DMS114 treated with DMSO at 0.1 percent for 48 hours (cell line): ENCODE measurements around the gene CLDND2.
"Not testable (repeated sequence)": the region's sequence is repeated elsewhere in the genome, so short reads cannot be mapped to it uniquely, and the experiment has no call there.

Experiments
- DNase-seq: peaks from one replicate; lab custom pipeline; 2025; ENCODE audit not compliant: unreplicated experiment; lab: John Stamatoyannopoulos, UW

CLDND2 gene

GRCh38 chr19:51368366-51369282 lies at the start of gene CLDND2:
Gene CLDND2 (minus strand): TSS chr19:51369003. CDS start chr19:51368577, 426 bp downstream.
- no peak for DNase-seq

GRCh38 chr19:51417810-51418157 lies 49.0 kb upstream of the CLDND2 start:
- no peak for DNase-seq

GRCh38 chr19:51417107-51417809 lies 48.5 kb upstream of the CLDND2 start, which contains the start of gene SIGLEC10:
Gene SIGLEC10 (minus strand): TSS chr19:51417642. CDS start chr19:51417581, 61 bp downstream.
- DNase-seq, result no peak

- DNase-seq, result not testable (repeated sequence)
Measured at GRCh38 chr19:51416422-51416821, 47.6 kb upstream of the CLDND2 start.

- DNase-seq, result no peak
Measured at GRCh38 chr19:51415187-51415586, 46.4 kb upstream of the CLDND2 start.

GRCh38 chr19:51410950-51411748 lies 42.3 kb upstream of the CLDND2 start:
- no peak for DNase-seq

- no peak for DNase-seq
Measured at GRCh38 chr19:51407511-51408131, 38.8 kb upstream of the CLDND2 start.

- no peak for DNase-seq
Measured at GRCh38 chr19:51402117-51402516, 33.3 kb upstream of the CLDND2 start.

GRCh38 chr19:51399936-51400335 lies 31.1 kb upstream of the CLDND2 start:
- not testable (repeated sequence) for DNase-seq

- no peak for DNase-seq
Measured at GRCh38 chr19:51399231-51399630, 30.4 kb upstream of the CLDND2 start.

- peak; percentile 63 for DNase-seq
Measured at GRCh38 chr19:51398096-51398704, 29.4 kb upstream of the CLDND2 start.

- not testable (repeated sequence) for DNase-seq
Measured at GRCh38 chr19:51397453-51397852, 28.6 kb upstream of the CLDND2 start.

GRCh38 chr19:51396175-51396574 lies 27.4 kb upstream of the CLDND2 start:
- DNase-seq, result no peak

GRCh38 chr19:51394050-51394836 lies 25.4 kb upstream of the CLDND2 start:
- DNase-seq, result peak; percentile 99

- DNase-seq, result no peak
Measured at GRCh38 chr19:51392701-51393100, 23.9 kb upstream of the CLDND2 start.

GRCh38 chr19:51391073-51391611 lies 22.3 kb upstream of the CLDND2 start:
- no peak for DNase-seq

- no peak for DNase-seq
Measured at GRCh38 chr19:51389143-51389542, 20.3 kb upstream of the CLDND2 start.

- DNase-seq, result no peak
Measured at GRCh38 chr19:51387924-51388389, 19.2 kb upstream of the CLDND2 start, which contains the start of gene LIM2. Gene LIM2 (minus strand): TSS chr19:51387974. CDS start chr19:51387443, 531 bp downstream.
